H9 (cell line): ENCODE measurements around the gene TRPC4AP. TPM values are rescaled to one million over a fixed set of nuclear protein-coding genes. Genes with fewer than 3 reads are reported as not detected.

ENCODE experiments used
- DNase-seq: peaks from one replicate; pipeline ENCODE4 v3.0.0-alpha.2; 2017
- H2AFZ ChIP-seq: one replicate; pipeline ENCODE4 v1.6.1; 2013; ENCODE audit warnings: mild to moderate bottlenecking, low read length, control low read depth, moderate library complexity
- H2AK5ac ChIP-seq: 2 replicates; pipeline ENCODE4 v1.6.1; 2013; ENCODE audit warnings: low read length, control low read depth, mixed read lengths; ENCODE audit not compliant: insufficient read length
- H2BK120ac ChIP-seq: one replicate; pipeline ENCODE4 v1.6.1; 2013; ENCODE audit warnings: low read depth, mild to moderate bottlenecking, low read length, control low read depth, inconsistent platforms; ENCODE audit not compliant: poor library complexity, severe bottlenecking
- H2BK12ac ChIP-seq: 2 replicates; pipeline ENCODE4 v1.6.1; 2013; ENCODE audit warnings: low read length, control low read depth, mixed read lengths, low read depth; ENCODE audit not compliant: insufficient read length
- H2BK15ac ChIP-seq: 2 replicates; pipeline ENCODE4 v1.6.1; 2013; ENCODE audit warnings: low read depth, low read length, control low read depth
- H2BK20ac ChIP-seq: one replicate; pipeline ENCODE4 v1.6.1; 2013; ENCODE audit warnings: low read depth, mild to moderate bottlenecking, low read length, control low read depth, inconsistent platforms; ENCODE audit not compliant: poor library complexity, severe bottlenecking
- H2BK5ac ChIP-seq: 2 replicates; pipeline ENCODE4 v1.6.1; 2013; ENCODE audit warnings: low read length, control low read depth, mixed read lengths; ENCODE audit not compliant: insufficient read length
- H3K14ac ChIP-seq: 2 replicates; pipeline ENCODE4 v1.6.1; 2013; ENCODE audit warnings: low read length, control low read depth; ENCODE audit not compliant: insufficient read depth
- H3K18ac ChIP-seq: 2 replicates; pipeline ENCODE4 v1.6.1; 2013; ENCODE audit warnings: low read depth, mild to moderate bottlenecking, mixed read lengths, low read length, control low read depth; ENCODE audit not compliant: insufficient read length
- H3K23ac ChIP-seq: 2 replicates; pipeline ENCODE4 v1.6.1; 2013; ENCODE audit warnings: low read length, control low read depth, mixed read lengths, low read depth; ENCODE audit not compliant: insufficient read length
- H3K23me2 ChIP-seq: 2 replicates; pipeline ENCODE4 v1.6.1; 2013; ENCODE audit warnings: low read depth, mild to moderate bottlenecking, mixed read lengths, low read length, control low read depth; ENCODE audit not compliant: insufficient read length, poor library complexity, severe bottlenecking
- H3K27ac ChIP-seq: 2 replicates; pipeline ENCODE4 v1.5.1; 2013; ENCODE audit warnings: low read length, control low read depth, mixed read lengths, low read depth; ENCODE audit not compliant: insufficient read length
- H3K27me3 ChIP-seq: 2 replicates; pipeline ENCODE4 v1.6.1; 2013; ENCODE audit warnings: low read length, control low read depth, inconsistent platforms; ENCODE audit not compliant: insufficient read depth
- H3K4ac ChIP-seq: 2 replicates; pipeline ENCODE4 v1.6.1; 2013; ENCODE audit warnings: low read depth, mild to moderate bottlenecking, control low read depth, inconsistent platforms, low read length, moderate library complexity
- H3K4me1 ChIP-seq: 2 replicates; pipeline ENCODE4 v1.6.1; 2013; ENCODE audit warnings: low read length, control low read depth, inconsistent platforms; ENCODE audit not compliant: insufficient read depth
- H3K4me2 ChIP-seq: 2 replicates; pipeline ENCODE4 v1.6.1; 2013; ENCODE audit warnings: low read length, control low read depth, mixed read lengths; ENCODE audit not compliant: insufficient read length, insufficient read depth
- H3K56ac ChIP-seq: 2 replicates; pipeline ENCODE4 v1.6.1; 2013; ENCODE audit warnings: low read depth, mild to moderate bottlenecking, mixed read lengths, low read length, control low read depth; ENCODE audit not compliant: insufficient read length
- H3K79me1 ChIP-seq: 2 replicates; pipeline ENCODE4 v1.6.1; 2013; ENCODE audit warnings: low read depth, mild to moderate bottlenecking, moderate library complexity, low read length, control low read depth, inconsistent platforms; ENCODE audit not compliant: insufficient read depth, poor library complexity, severe bottlenecking
- H3K79me2 ChIP-seq: 2 replicates; pipeline ENCODE4 v1.6.1; 2013; ENCODE audit warnings: low read length, control low read depth, inconsistent platforms; ENCODE audit not compliant: insufficient read depth
- H3K9ac ChIP-seq: 2 replicates; pipeline ENCODE4 v1.6.1; 2013; ENCODE audit warnings: low read length, control low read depth, mixed read lengths; ENCODE audit not compliant: insufficient read length; ENCODE audit errors: extremely low read depth
- H3K9me3 ChIP-seq: one replicate; pipeline ENCODE4 v1.6.1; 2013; ENCODE audit warnings: low read depth, low read length, inconsistent platforms; ENCODE audit not compliant: control insufficient read depth
- H3T11ph ChIP-seq: one replicate; pipeline ENCODE4 v1.6.1; 2013; ENCODE audit warnings: mild to moderate bottlenecking, low read length, control low read depth, inconsistent platforms
- H4K20me1 ChIP-seq: one replicate; pipeline ENCODE4 v1.6.1; 2013; ENCODE audit not compliant: control insufficient read depth, insufficient read length, insufficient read depth
- H4K5ac ChIP-seq: 2 replicates; pipeline ENCODE4 v1.6.1; 2013; ENCODE audit warnings: low read depth, mild to moderate bottlenecking, mixed read lengths, low read length, control low read depth; ENCODE audit not compliant: insufficient read length
- H4K8ac ChIP-seq: replicated peaks from 2 replicates; pipeline ENCODE4 v1.6.1; 2013; ENCODE audit warnings: low read length, control low read depth, mixed read lengths, low read depth; ENCODE audit not compliant: insufficient read length
- H4K91ac ChIP-seq: 2 replicates; pipeline ENCODE4 v1.6.1; 2013; ENCODE audit warnings: low read depth, mild to moderate bottlenecking, moderate library complexity, mixed read lengths, low read length, control low read depth; ENCODE audit not compliant: insufficient read length
- H3K27ac Mint-ChIP-seq, 3 experiments: 2 replicates in 2 of 3; 3 replicates in 1 of 3; pipeline ENCODE4 v1.8.0; 2020 to 2021; ENCODE audit warnings: mixed read lengths in 3 of 3, mild to moderate bottlenecking in 1 of 3, moderate library complexity in 1 of 3
- H3K27me3 Mint-ChIP-seq: 2 replicates; pipeline ENCODE4 v1.8.0; 2021; ENCODE audit warnings: low read depth, mild to moderate bottlenecking, moderate library complexity, mixed read lengths
- H3K36me3 Mint-ChIP-seq, 3 experiments: 2 replicates in 2 of 3; 3 replicates in 1 of 3; pipeline ENCODE4 v1.8.0; 2020 to 2021; ENCODE audit warnings: low read depth in 3 of 3, mixed read lengths in 3 of 3; ENCODE audit not compliant: insufficient read depth in 1 of 3
- H3K4me1 Mint-ChIP-seq, 2 experiments: 2 replicates each; pipeline ENCODE4 v1.8.0; 2020; ENCODE audit warnings: mixed read lengths in 2 of 2
- H3K4me3 Mint-ChIP-seq, 2 experiments: 2 replicates in 1 of 2; 3 replicates in 1 of 2; pipeline ENCODE4 v1.8.0; 2020 to 2021; ENCODE audit warnings: mild to moderate bottlenecking in 2 of 2, mixed read lengths in 2 of 2, moderate library complexity in 1 of 2
- H3K9me3 Mint-ChIP-seq, 2 experiments: 2 replicates in 1 of 2; 3 replicates in 1 of 2; pipeline ENCODE4 v1.8.0; 2020; ENCODE audit warnings: mild to moderate bottlenecking in 2 of 2, mixed read lengths in 2 of 2, moderate library complexity in 1 of 2
- WGBS: extraction: QIAGEN DNeasy Blood & Tissue Kit; methylation state at CpG from one replicate; pipeline ENCODE4 v1.1.7; 2013; ENCODE audit warnings: missing lambda C conversion rate, low lambda C conversion rate, mixed read lengths; ENCODE audit not compliant: insufficient read length; ENCODE audit errors: extremely low coverage; 5-methylcytosine and 5-hydroxymethylcytosine counted together
- total RNA-seq: library from RNA; stranded (reverse); gene quantifications from 2 replicates; pipeline ENCODE4 v1.2.1, GENCODE V29; 2021
- TF ChIP-seq, protein P1 (sequence below): fragments of 200-600 bp; sonication (generic); conservative IDR thresholded peaks from 3 replicates; pipeline ENCODE4 v1.8.0; 2021; ENCODE audit warnings: antibody characterized with exemption, mild to moderate bottlenecking

TRPC4AP gene
- total RNA-seq, 1 experiment from 2014 or later = 93.9 TPM

DNA sequence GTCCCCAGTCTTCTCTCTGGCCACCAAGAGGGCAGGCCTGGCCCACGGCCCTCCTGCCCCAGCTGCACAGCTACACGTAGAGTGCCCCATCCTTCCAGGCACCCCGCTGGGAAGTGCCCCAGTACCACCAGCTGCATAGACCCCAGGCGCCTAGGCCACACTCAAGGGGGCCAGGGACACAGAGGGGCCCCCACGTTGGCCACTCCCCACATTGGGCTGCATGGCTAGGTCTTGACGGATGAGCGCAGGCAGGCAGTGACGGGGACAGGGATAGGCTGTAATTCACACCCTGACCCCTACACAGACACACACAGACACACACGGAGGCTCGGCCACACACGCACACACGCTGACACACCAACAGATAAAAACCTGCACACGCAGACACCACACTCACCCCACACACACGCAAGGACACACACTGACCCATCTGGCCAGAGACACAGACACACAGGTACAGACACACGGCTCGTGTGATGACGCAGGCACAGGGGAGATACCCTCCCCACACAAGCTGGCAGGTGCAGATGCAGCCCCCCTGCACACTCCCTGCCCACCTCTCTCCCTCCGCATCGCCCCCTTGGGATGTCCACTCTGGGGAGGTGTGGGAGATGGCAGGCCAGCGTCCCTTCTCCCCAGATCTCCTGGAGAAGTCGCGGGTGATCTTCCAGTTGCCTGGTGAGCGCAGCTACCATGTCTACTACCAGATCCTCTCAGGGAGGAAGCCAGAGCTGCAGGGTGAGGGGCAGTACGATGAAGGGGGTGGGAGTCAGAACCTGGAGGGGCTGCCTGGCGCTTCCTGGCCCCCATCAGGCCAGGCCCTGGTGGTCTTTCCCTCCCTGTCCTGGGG lies 106.9 kb downstream of the TRPC4AP start:
- no peak overlapping the region for H4K91ac ChIP-seq
- no peak overlapping the region for H3K27ac ChIP-seq
- no peaks in the 10 kb centered on the region for H3K79me2 ChIP-seq
- no peak overlapping the region for H3K56ac ChIP-seq
- H4K8ac ChIP-seq = no peak overlapping the region
- no peaks in the 10 kb centered on the region for H3K27me3 ChIP-seq
- no peak overlapping the region for H3K4ac ChIP-seq
- H2BK12ac ChIP-seq = no peak overlapping the region
- H3K9me3 ChIP-seq = no peaks in the 10 kb centered on the region
- no peak overlapping the region for H2BK5ac ChIP-seq
- no CpG with 5 or more reads among the region's 25 CpGs for WGBS
- H2BK20ac ChIP-seq = no peak overlapping the region
- no peak overlapping the region for H3K14ac ChIP-seq
- H4K5ac ChIP-seq = no peak overlapping the region
- Mint-ChIP-seq H3K27me3 (peaks cover 78% of the 10 kb centered on the region), H3K4me3 (no peak overlapping the region; a peak in 1 of 5 replicates), H3K27ac (no peak overlapping the region), H3K9me3 (peaks cover 0 to 6% of the 10 kb centered on the region in 2 experiments; a peak in 2 of 5 replicates), H3K4me1 (peaks cover 59 to 60% of the 10 kb centered on the region in 2 experiments), H3K36me3 (no peaks in the 10 kb centered on the region)
- H3K4me2 ChIP-seq = no peak overlapping the region
- no peak overlapping the region for H2BK15ac ChIP-seq
- no peak for DNase-seq
- no peaks in the 10 kb centered on the region for H4K20me1 ChIP-seq
- no peak overlapping the region for H2AK5ac ChIP-seq
- H3K23ac ChIP-seq = no peak overlapping the region
- H3K4me1 ChIP-seq = peaks cover 3% of the 10 kb centered on the region; the same call in 1 of the 2 replicates
- H3K23me2 ChIP-seq = no peaks in the 10 kb centered on the region
- H2BK120ac ChIP-seq = no peak overlapping the region
- H3K79me1 ChIP-seq = no peaks in the 10 kb centered on the region
- TF ChIP-seq, protein P1, sequence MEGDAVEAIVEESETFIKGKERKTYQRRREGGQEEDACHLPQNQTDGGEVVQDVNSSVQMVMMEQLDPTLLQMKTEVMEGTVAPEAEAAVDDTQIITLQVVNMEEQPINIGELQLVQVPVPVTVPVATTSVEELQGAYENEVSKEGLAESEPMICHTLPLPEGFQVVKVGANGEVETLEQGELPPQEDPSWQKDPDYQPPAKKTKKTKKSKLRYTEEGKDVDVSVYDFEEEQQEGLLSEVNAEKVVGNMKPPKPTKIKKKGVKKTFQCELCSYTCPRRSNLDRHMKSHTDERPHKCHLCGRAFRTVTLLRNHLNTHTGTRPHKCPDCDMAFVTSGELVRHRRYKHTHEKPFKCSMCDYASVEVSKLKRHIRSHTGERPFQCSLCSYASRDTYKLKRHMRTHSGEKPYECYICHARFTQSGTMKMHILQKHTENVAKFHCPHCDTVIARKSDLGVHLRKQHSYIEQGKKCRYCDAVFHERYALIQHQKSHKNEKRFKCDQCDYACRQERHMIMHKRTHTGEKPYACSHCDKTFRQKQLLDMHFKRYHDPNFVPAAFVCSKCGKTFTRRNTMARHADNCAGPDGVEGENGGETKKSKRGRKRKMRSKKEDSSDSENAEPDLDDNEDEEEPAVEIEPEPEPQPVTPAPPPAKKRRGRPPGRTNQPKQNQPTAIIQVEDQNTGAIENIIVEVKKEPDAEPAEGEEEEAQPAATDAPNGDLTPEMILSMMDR = no peak
- no peak overlapping the region for H3T11ph ChIP-seq
- no peak overlapping the region for H3K18ac ChIP-seq
- H2AFZ ChIP-seq = no peak overlapping the region
- H3K9ac ChIP-seq = no peak overlapping the region
